ENCODE data around the gene NMNAT2. TPM values are rescaled to one million over a fixed set of nuclear protein-coding genes. Genes with fewer than 3 reads are reported as not detected.

Gene NMNAT2
- total and polyA plus RNA-seq, 12 donors: 0.23 to 5.8 (median 2.1) TPM

GRCh38 chr1:183251101-183251958 is 166.8 kb downstream of the NMNAT2 start:
- H3K27ac ChIP-seq: no peak overlapping the region
- peaks cover 0 to 10% (median 0%) of the 10 kb centered on the region in 9 donors for H3K4me1 ChIP-seq
- intact Hi-C loops (cut with DNase I): no loop called here
- ATAC-seq: no peak
- H3K27me3 ChIP-seq: no peaks in the 10 kb centered on the region
- DNase-seq: no peak
- no peak for TF ChIP-seq CTCF (IDR thresholded peaks at IDR 0.05)
- 96% methylated on average over 12 of the region's 12 CpGs for WGBS, 2 donors
- H3K36me3 ChIP-seq: no peaks in the 10 kb centered on the region
- no peak overlapping the region for H3K4me3 ChIP-seq
- H3K9me3 ChIP-seq: peaks cover 0 to 25% (median 9%) of the 10 kb centered on the region in 11 donors

GRCh38 chr1:183249941-183250452 is 168.2 kb downstream of the NMNAT2 start:
- 83 to 92% methylated on average over 5 of the region's 5 CpGs for WGBS, 2 donors
- no peaks in the 10 kb centered on the region for H3K27me3 ChIP-seq

GRCh38 chr1:183248989-183249691 is 169.0 kb downstream of the NMNAT2 start:
- intact Hi-C loops (cut with DNase I): no loop called here
- WGBS, 2 donors: 78 to 84% methylated on average over 4 of the region's 4 CpGs
- TF ChIP-seq CTCF (IDR thresholded peaks at IDR 0.05): no peak

More at GRCh38 chr1:183249941-183250452, 168.2 kb downstream of the NMNAT2 start:
- Histone ChIP-seq H3K9me3 (peaks cover 0 to 19% (median 6%) of the 10 kb centered on the region in 11 donors), H3K4me3 (no peak overlapping the region), H3K4me1 (peaks cover 0 to 16% (median 5%) of the 10 kb centered on the region in 9 donors), H3K27ac (no peak overlapping the region), H3K36me3 (no peaks in the 10 kb centered on the region)
- DNase-seq (no peak), ATAC-seq (no peak)
- intact Hi-C loops (cut with DNase I): no loop called here
- TF ChIP-seq CTCF (IDR thresholded peaks at IDR 0.05): no peak

GRCh38 chr1:183247931-183248330 is 170.2 kb downstream of the NMNAT2 start:
- WGBS, 2 donors: 90 to 92% methylated on average over 1 of the region's 1 CpG
- TF ChIP-seq CTCF (IDR thresholded peaks at IDR 0.05): no peak
- intact Hi-C loops (cut with DNase I): loop anchor here in 1 of 10 donors (2.0 kb wide), 1 partner anchor 19 kb away; no protein-coding TSS in a partner anchor
- H3K36me3 ChIP-seq: no peaks in the 10 kb centered on the region
- H3K27ac ChIP-seq: no peak overlapping the region
- DNase-seq: no peak
- ATAC-seq: no peak
- no peak overlapping the region for H3K4me3 ChIP-seq
- H3K4me1 ChIP-seq: peaks cover 0 to 36% (median 19%) of the 10 kb centered on the region in 9 donors
- H3K27me3 ChIP-seq: no peaks in the 10 kb centered on the region
- H3K9me3 ChIP-seq: peaks cover 0 to 8% (median 0%) of the 10 kb centered on the region in 11 donors

More at GRCh38 chr1:183248989-183249691, 169.0 kb downstream of the NMNAT2 start:
- H3K9me3 ChIP-seq: peaks cover 0 to 11% (median 0%) of the 10 kb centered on the region in 11 donors
- peak overlapping the region in 1 of 10 donors; percentile 20 for H3K27ac ChIP-seq
- DNase-seq (no peak), ATAC-seq (no peak)
- no peaks in the 10 kb centered on the region for H3K27me3 ChIP-seq
- peaks cover 0 to 24% (median 14%) of the 10 kb centered on the region in 9 donors for H3K4me1 ChIP-seq
- no peaks in the 10 kb centered on the region for H3K36me3 ChIP-seq
- no peak overlapping the region for H3K4me3 ChIP-seq
